ENCODE data around the gene NFIA.

Gene NFIA

GRCh38 chr1:61237659-61238358 lies 155.4 kb downstream of the NFIA start:
- Histone ChIP-seq H3K4me1 (ENCODE audit: control insufficient read depth, insufficient read depth, low read length) (peaks cover 22% of the 10 kb centered on the region), H3K4me3 (ENCODE audit: low read length) (no peak overlapping the region), H3K9ac (ENCODE audit: low read depth, low read length) (no peak overlapping the region), H3K9me3 (replicated peaks; ENCODE audit: low read length) (no peaks in the 10 kb centered on the region), H3K27me3 (ENCODE audit: control insufficient read depth, insufficient read depth, low read length) (no peaks in the 10 kb centered on the region), H3K4me2 (ENCODE audit: low read length) (no peak overlapping the region), H3K36me3 (ENCODE audit: insufficient read depth, low read length) (no peaks in the 10 kb centered on the region)

DNA sequence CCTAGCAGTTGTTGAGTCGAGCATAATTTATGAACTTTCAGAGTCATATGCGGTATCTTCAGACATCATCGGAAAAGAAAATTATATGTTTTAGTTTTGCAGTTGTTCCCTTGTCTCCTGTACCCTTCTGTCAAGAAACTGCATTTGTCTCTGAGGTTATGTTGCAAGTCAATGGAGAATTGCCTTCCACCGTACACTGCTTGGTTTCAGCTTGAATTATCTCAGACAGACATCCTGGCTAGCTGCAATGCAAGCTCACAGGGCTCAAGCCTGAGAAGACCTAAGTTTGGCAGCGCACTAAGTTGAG lies 156.0 kb downstream of the NFIA start:
- H3K27me3 ChIP-seq (ENCODE audit: control insufficient read depth, insufficient read depth, low read length) = no peaks in the 10 kb centered on the region
- no peak overlapping the region for H3K4me2 ChIP-seq (ENCODE audit: low read length)
- no peak overlapping the region for H3K4me3 ChIP-seq (ENCODE audit: low read length)
- H3K4me1 ChIP-seq (ENCODE audit: control insufficient read depth, insufficient read depth, low read length) = peaks cover 22% of the 10 kb centered on the region
- no peak overlapping the region for H3K9ac ChIP-seq (ENCODE audit: low read depth, low read length)
- H3K9me3 ChIP-seq (replicated peaks; ENCODE audit: low read length) = no peaks in the 10 kb centered on the region
- no peaks in the 10 kb centered on the region for H3K36me3 ChIP-seq (ENCODE audit: insufficient read depth, low read length)

DNA sequence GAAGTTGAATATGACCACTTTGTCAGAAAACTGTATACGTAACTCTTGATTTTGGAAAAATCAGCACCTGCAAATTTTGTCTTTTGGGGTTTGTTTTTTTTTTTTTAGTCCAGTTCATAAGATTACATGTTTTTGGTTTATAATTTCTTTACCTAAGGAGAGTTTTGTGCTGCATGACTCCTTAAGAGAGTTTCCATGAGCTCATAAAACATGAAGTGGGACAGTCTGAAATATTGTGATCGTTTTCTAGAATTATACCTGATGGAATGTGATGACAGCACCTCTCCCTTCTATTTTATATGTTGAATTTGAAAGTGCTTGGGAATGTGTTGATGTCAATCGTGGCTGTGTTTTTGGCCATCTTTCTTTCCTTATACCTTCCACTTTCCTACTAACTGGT lies 158.5 kb downstream of the NFIA start:
- no peak overlapping the region for H3K4me2 ChIP-seq (ENCODE audit: low read length)
- H3K9ac ChIP-seq (ENCODE audit: low read depth, low read length) = no peak overlapping the region
- H3K27me3 ChIP-seq (ENCODE audit: control insufficient read depth, insufficient read depth, low read length) = no peaks in the 10 kb centered on the region
- H3K36me3 ChIP-seq (ENCODE audit: insufficient read depth, low read length) = no peaks in the 10 kb centered on the region
- no peaks in the 10 kb centered on the region for H3K9me3 ChIP-seq (replicated peaks; ENCODE audit: low read length)
- no peak overlapping the region for H3K4me3 ChIP-seq (ENCODE audit: low read length)
- H3K4me1 ChIP-seq (ENCODE audit: control insufficient read depth, insufficient read depth, low read length) = peaks cover 36% of the 10 kb centered on the region

- Histone ChIP-seq H3K27me3 (ENCODE audit: control insufficient read depth, insufficient read depth, low read length) (no peaks in the 10 kb centered on the region), H3K9ac (ENCODE audit: low read depth, low read length) (no peak overlapping the region), H3K36me3 (ENCODE audit: insufficient read depth, low read length) (no peaks in the 10 kb centered on the region), H3K9me3 (replicated peaks; ENCODE audit: low read length) (no peaks in the 10 kb centered on the region), H3K4me2 (ENCODE audit: low read length) (no peak overlapping the region), H3K4me3 (ENCODE audit: low read length) (no peak overlapping the region), H3K4me1 (ENCODE audit: control insufficient read depth, insufficient read depth, low read length) (peaks cover 36% of the 10 kb centered on the region)
These were observed 159.1 kb downstream of the NFIA start for GRCh38 chr1:61241411-61241838.

GRCh38 chr1:61241973-61242381 lies 159.6 kb downstream of the NFIA start:
- no peak overlapping the region for H3K4me3 ChIP-seq (ENCODE audit: low read length)
- H3K27me3 ChIP-seq (ENCODE audit: control insufficient read depth, insufficient read depth, low read length) = no peaks in the 10 kb centered on the region
- no peak overlapping the region for H3K4me2 ChIP-seq (ENCODE audit: low read length)
- no peak overlapping the region for H3K9ac ChIP-seq (ENCODE audit: low read depth, low read length)
- no peaks in the 10 kb centered on the region for H3K36me3 ChIP-seq (ENCODE audit: insufficient read depth, low read length)
- peaks cover 34% of the 10 kb centered on the region for H3K4me1 ChIP-seq (ENCODE audit: control insufficient read depth, insufficient read depth, low read length)
- H3K9me3 ChIP-seq (replicated peaks; ENCODE audit: low read length) = no peaks in the 10 kb centered on the region

DNA sequence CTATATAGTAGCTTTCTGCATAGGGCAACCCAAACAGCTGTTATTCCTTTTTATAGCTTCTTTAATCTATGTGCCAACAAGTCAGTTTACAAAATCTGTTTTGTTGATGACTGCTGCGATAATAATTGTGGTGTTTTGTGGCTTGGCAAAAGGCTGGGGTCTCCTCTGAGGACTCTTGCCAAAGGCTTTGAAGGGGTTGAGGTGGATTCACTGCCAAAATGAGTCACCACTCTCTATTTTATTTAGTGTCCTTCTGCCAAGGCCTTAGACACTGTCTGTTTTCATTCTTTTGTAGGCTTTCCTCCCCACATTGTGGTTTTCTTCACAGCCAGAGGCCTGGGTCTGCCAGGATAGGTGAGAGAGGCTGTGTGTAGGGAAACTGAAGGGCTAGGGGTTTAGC lies 161.8 kb downstream of the NFIA start:
- no peaks in the 10 kb centered on the region for H3K9me3 ChIP-seq (replicated peaks; ENCODE audit: low read length)
- H3K4me3 ChIP-seq (ENCODE audit: low read length) = no peak overlapping the region
- no peaks in the 10 kb centered on the region for H3K36me3 ChIP-seq (ENCODE audit: insufficient read depth, low read length)
- peaks cover 19% of the 10 kb centered on the region for H3K4me1 ChIP-seq (ENCODE audit: control insufficient read depth, insufficient read depth, low read length)
- no peak overlapping the region for H3K4me2 ChIP-seq (ENCODE audit: low read length)
- H3K9ac ChIP-seq (ENCODE audit: low read depth, low read length) = no peak overlapping the region
- H3K27me3 ChIP-seq (ENCODE audit: control insufficient read depth, insufficient read depth, low read length) = no peaks in the 10 kb centered on the region

DNA sequence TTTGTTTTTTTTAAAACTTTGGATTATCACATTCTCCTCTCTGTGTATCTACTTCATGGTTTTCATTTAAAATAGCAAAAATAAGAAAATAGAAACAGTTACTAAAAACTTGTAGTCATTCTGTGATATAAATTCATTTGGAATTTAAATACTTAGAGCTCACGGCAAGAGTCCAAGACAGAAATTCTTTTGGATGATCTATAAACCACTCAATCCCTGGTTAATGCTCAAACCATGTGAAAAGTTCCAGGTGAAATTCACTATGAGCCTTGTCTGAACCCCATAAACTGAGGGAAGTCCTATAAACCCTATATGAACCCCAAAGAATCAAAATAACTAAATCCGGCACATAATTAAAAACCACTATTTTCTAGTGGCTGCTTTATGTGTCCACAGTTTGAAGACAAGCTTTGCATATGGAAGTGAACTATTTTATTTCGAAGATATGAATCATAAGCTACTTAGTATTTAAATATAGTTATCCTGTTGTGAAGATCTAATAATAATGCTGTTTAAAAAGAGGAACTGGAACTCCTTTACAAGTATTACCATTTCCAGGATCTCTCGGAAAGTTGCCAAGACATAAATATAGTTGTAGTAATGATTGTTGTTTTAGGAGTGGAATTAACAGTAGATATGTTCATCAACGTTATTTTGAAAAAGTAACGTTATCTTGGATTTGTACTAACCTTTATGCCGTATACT lies 163.5 kb downstream of the NFIA start:
- no peak overlapping the region for H3K4me2 ChIP-seq (ENCODE audit: low read length)
- H3K4me3 ChIP-seq (ENCODE audit: low read length) = no peak overlapping the region
- peaks cover 19% of the 10 kb centered on the region for H3K4me1 ChIP-seq (ENCODE audit: control insufficient read depth, insufficient read depth, low read length)
- no peaks in the 10 kb centered on the region for H3K27me3 ChIP-seq (ENCODE audit: control insufficient read depth, insufficient read depth, low read length)
- H3K9me3 ChIP-seq (replicated peaks; ENCODE audit: low read length) = no peaks in the 10 kb centered on the region
- no peak overlapping the region for H3K9ac ChIP-seq (ENCODE audit: low read depth, low read length)
- H3K36me3 ChIP-seq (ENCODE audit: insufficient read depth, low read length) = no peaks in the 10 kb centered on the region

DNA sequence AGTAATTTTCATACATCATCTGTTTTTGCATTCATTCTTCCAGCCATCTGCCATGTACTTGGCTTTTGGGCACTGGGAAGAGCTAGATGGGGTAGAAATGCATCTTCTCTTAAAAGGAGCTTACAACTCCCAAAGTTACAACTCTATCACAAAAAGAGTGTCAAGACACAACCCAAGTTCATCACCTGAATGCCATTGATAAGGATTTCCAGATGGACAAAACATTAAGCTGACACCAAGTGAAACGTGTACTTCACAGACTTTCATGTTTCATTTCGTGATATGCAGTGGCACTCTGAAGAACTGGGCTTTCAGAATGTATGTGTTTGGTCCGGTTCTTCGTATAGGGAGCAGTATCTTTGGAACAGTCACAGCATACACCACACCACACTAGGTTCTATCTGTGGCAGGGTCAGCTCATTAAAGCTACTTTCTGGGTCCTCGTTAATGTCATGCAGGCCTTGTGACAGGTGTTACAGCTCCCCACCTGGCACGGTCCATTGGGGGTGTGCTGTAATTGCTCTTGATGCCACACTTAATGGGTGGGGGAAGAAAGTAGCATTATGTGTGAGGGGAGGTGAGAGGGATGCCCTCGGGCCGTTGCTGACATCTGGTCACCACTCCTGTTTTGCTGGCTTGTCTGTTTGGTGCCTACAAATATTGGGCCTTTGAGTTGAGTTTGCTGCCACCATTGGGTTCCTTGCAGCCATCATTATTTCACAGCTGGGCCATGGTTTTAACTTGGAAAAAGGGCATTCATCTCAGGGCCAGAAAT lies 164.9 kb downstream of the NFIA start:
- Histone ChIP-seq H3K9ac (ENCODE audit: low read depth, low read length) (no peak overlapping the region), H3K4me2 (ENCODE audit: low read length) (no peak overlapping the region), H3K4me1 (ENCODE audit: control insufficient read depth, insufficient read depth, low read length) (peaks cover 14% of the 10 kb centered on the region)

DNA sequence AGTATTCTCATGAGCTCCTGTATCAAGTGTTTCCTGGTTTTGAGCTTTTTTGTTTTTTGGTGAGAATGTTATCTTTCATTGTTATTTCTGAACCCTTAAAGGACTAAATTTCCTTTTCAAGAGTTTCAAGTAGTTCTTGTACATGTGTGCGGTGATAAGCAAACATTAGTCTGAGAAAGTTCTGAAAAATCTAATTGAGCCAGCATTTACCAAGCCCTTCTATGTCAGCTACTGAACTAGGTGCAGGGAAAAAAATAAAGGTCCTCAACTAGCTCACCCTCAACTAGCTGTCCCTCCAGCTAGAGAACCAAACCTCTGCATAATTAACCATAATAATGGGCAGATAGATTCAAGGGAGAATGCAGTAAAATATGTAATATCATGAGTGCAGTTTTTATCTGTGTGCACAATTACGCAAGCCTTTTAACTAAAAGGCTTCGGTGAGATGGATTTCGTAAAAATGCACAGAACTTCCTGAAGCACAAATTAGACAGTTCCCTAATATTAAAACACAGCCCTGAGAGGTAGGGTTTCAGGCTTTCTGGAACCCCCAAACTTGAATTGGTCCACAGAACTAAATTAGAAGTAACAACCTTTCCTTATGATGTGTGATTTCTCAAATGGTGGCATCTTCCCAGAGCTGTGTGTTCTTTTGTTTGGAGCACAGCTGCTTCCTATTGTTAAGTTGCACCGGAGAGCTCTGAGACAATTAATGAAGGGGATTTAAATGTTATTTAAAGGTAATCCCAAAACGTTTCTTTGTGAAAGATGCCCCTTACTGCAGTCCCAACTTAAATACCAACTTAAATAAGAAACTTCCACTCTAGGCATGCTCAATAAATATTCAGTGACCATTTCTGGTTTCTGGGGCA lies 165.8 kb downstream of the NFIA start:
- Histone ChIP-seq H3K4me3 (ENCODE audit: low read length) (no peak overlapping the region), H3K9ac (ENCODE audit: low read depth, low read length) (no peak overlapping the region), H3K9me3 (replicated peaks; ENCODE audit: low read length) (no peaks in the 10 kb centered on the region), H3K27me3 (ENCODE audit: control insufficient read depth, insufficient read depth, low read length) (no peaks in the 10 kb centered on the region), H3K4me2 (ENCODE audit: low read length) (no peak overlapping the region), H3K4me1 (ENCODE audit: control insufficient read depth, insufficient read depth, low read length) (peaks cover 15% of the 10 kb centered on the region), H3K36me3 (ENCODE audit: insufficient read depth, low read length) (no peaks in the 10 kb centered on the region)

More for the DNA sequence above, 164.9 kb downstream of the NFIA start:
- H3K4me3 ChIP-seq (ENCODE audit: low read length) = no peak overlapping the region
- no peaks in the 10 kb centered on the region for H3K9me3 ChIP-seq (replicated peaks; ENCODE audit: low read length)
- no peaks in the 10 kb centered on the region for H3K27me3 ChIP-seq (ENCODE audit: control insufficient read depth, insufficient read depth, low read length)
- H3K36me3 ChIP-seq (ENCODE audit: insufficient read depth, low read length) = no peaks in the 10 kb centered on the region

DNA sequence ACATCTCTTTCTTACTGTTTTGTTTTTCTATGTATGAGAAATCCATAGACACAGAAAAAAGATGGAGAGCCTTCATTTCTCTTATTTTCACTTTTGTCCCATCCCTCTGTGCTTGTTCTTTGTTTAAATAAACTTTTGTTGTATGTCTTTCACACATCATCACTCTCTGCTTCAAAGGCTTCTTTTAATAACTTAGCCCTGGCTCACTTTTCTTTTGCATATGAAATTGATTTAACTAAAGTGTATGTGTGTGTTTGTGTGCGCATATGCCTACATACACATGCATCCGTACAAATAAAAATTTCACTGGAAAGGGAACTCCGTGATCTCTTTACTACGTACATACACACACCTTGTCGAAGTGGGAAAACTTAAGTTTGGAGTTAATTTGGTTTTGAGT lies 168.6 kb downstream of the NFIA start:
- peaks cover 28% of the 10 kb centered on the region for H3K4me1 ChIP-seq (ENCODE audit: control insufficient read depth, insufficient read depth, low read length)
- H3K27me3 ChIP-seq (ENCODE audit: control insufficient read depth, insufficient read depth, low read length) = no peaks in the 10 kb centered on the region
- H3K4me2 ChIP-seq (ENCODE audit: low read length) = no peak overlapping the region
- no peaks in the 10 kb centered on the region for H3K36me3 ChIP-seq (ENCODE audit: insufficient read depth, low read length)
- no peak overlapping the region for H3K4me3 ChIP-seq (ENCODE audit: low read length)
- no peaks in the 10 kb centered on the region for H3K9me3 ChIP-seq (replicated peaks; ENCODE audit: low read length)
- H3K9ac ChIP-seq (ENCODE audit: low read depth, low read length) = no peak overlapping the region

Data from skeletal muscle satellite cell (primary cell).